ENCODE measurements around the gene MPLKIP. TPM values are rescaled to one million over a fixed set of nuclear protein-coding genes. Genes with fewer than 3 reads are reported as not detected.

The MPLKIP gene
- total and polyA plus RNA-seq, 2 of the 4 experiments (the other 2 are of a cell fraction): 12.7 to 28.9 TPM

GRCh38 chr7:40151504-40151903 is 17.1 kb upstream of the MPLKIP start:
- H3K14ac ChIP-seq (replicated peaks; ENCODE audit: low read depth, low read length): no peak overlapping the region
- no peaks in the 10 kb centered on the region for H3K36me3 ChIP-seq (ENCODE audit: control insufficient read depth, insufficient read depth, low read length)
- BruUV-seq (replicated peaks): no TSS peak
- H3K27me3 ChIP-seq (ENCODE audit: control insufficient read depth, insufficient read depth, low read length): no peaks in the 10 kb centered on the region
- dilution Hi-C loops (cut with HindIII; ENCODE audit: low sequenced_read_pairs, unreplicated experiment): no loop called here
- H3K4me1 ChIP-seq (ENCODE audit: control insufficient read depth, insufficient read depth, low read length): no peaks in the 10 kb centered on the region
- H2AK9ac ChIP-seq (replicated peaks; ENCODE audit: low read depth, low read length, poor library complexity): no peak overlapping the region
- no peak overlapping the region for H3K4me2 ChIP-seq (ENCODE audit: low read depth, low read length)
- ChIA-PET POLR2A (ENCODE audit: unreplicated experiment) (no interaction called here), CTCF (interaction anchor here (1.1 kb wide), 1 partner anchor 15 kb away, joined by 3 read pairs; no protein-coding TSS in a partner anchor)
- no peak overlapping the region for H3K4ac ChIP-seq (ENCODE audit: low read depth, low read length)
- in situ Hi-C loops (cut with MboI; ENCODE audit: low sequenced_read_pairs): no loop called here
- intact Hi-C loops (cut with micrococcal nuclease): no loop called here
- H3K79me1 ChIP-seq (ENCODE audit: low read depth in 1 of 2, low read length in 2 of 2): no peaks in the 10 kb centered on the region
- no peak overlapping the region for H3K23ac ChIP-seq (ENCODE audit: low read depth, low read length)
- H3K4me3 ChIP-seq (ENCODE audit: insufficient read depth, low read depth, low read length): no peak overlapping the region
- no peaks in the 10 kb centered on the region for H4K20me1 ChIP-seq (ENCODE audit: insufficient read depth, low read length)
- no peak overlapping the region for H3K18ac ChIP-seq (ENCODE audit: low read depth, low read length)
- no peak overlapping the region for H2BK5ac ChIP-seq (ENCODE audit: low read depth, low read length, poor library complexity, severe bottlenecking)
- no peak overlapping the region for H2AFZ ChIP-seq (replicated peaks; ENCODE audit: low read length, poor library complexity)
- H3K56ac ChIP-seq (ENCODE audit: extremely low read depth, insufficient read depth, low read length): no peak overlapping the region
- no peak for TF ChIP-seq RFX5 (IDR thresholded peaks at IDR 0.05; ENCODE audit: low read depth, low read length)
- TF ChIP-seq ELK1 (IDR thresholded peaks at IDR 0.05; ENCODE audit: borderline replicate concordance, low read depth, low read length): no peak
- no peak overlapping the region for H2BK20ac ChIP-seq (ENCODE audit: low read depth, low read length)
- H2AK5ac ChIP-seq (ENCODE audit: low read depth, low read length): no peak overlapping the region
- no peak overlapping the region for H4K91ac ChIP-seq (ENCODE audit: insufficient read depth, low read depth, low read length)
- H2BK15ac ChIP-seq (ENCODE audit: low read depth, low read length): no peak overlapping the region
- no peak overlapping the region for H3K27ac ChIP-seq (ENCODE audit: insufficient read depth, low read length)
- DNase-seq: no peak
- no peaks in the 10 kb centered on the region for H3K9me1 ChIP-seq (ENCODE audit: insufficient read depth, low read length)
- H4K8ac ChIP-seq (ENCODE audit: low read depth in 2 of 2, low read length in 2 of 2): no peak overlapping the region
- WGBS, 2 experiments (ENCODE audit: extremely low coverage in 2 of 2, insufficient read length in 1 of 2): 83% methylated on average over 1 of the region's 1 CpG; no CpG with 5 or more reads in 1 of the 2 experiments
- H3K9ac ChIP-seq (ENCODE audit: low read depth, low read length): no peak overlapping the region
- no peak overlapping the region for H2BK120ac ChIP-seq (ENCODE audit: low read depth, low read length)
- no peak for ATAC-seq (ENCODE audit: low read depth)
- H3K9me3 ChIP-seq (ENCODE audit: control insufficient read depth, insufficient read depth, low read length): no peaks in the 10 kb centered on the region
- no peak overlapping the region for H4K5ac ChIP-seq (ENCODE audit: low read depth, low read length)

Data from IMR-90 (cell line).